Parathyroid adenoma (tissue), 2 donors: ENCODE results near the gene LHFPL3.
A peak's percentile ranks its signal among the peaks of the same experiment; 100 is the strongest.

ENCODE experiments used
- H2AFZ ChIP-seq: fragments of 300-600 bp; sonication (generic); one replicate; pipeline ENCODE4 v1.7.0; 2017; ENCODE audit warnings: antibody characterized with exemption, mild to moderate bottlenecking
- H3K27ac ChIP-seq: fragments of 300-600 bp; sonication (generic); one replicate; pipeline ENCODE4 v1.7.0; 2017
- H3K27me3 ChIP-seq: fragments of 300-600 bp; sonication (generic); one replicate; pipeline ENCODE4 v1.7.0; 2017; ENCODE audit warnings: low read length; ENCODE audit not compliant: control insufficient read depth, insufficient read depth
- H3K36me3 ChIP-seq: fragments of 300-600 bp; sonication (generic); one replicate; pipeline ENCODE4 v1.7.0; 2017; ENCODE audit warnings: low read length; ENCODE audit not compliant: control insufficient read depth, insufficient read depth
- H3K4me1 ChIP-seq: fragments of 300-600 bp; sonication (generic); one replicate; pipeline ENCODE4 v1.7.0; 2017; ENCODE audit warnings: control low read depth
- H3K4me2 ChIP-seq: fragments of 300-600 bp; sonication (generic); one replicate; pipeline ENCODE4 v1.7.0; 2017; ENCODE audit warnings: low read length
- H3K4me3 ChIP-seq: fragments of 300-600 bp; sonication (generic); one replicate; pipeline ENCODE4 v1.7.0; 2017; ENCODE audit warnings: low read depth, low read length
- H3K79me2 ChIP-seq: fragments of 300-600 bp; sonication (generic); one replicate; pipeline ENCODE4 v1.7.0; 2017; ENCODE audit warnings: control low read depth
- H3K9ac ChIP-seq: fragments of 300-600 bp; sonication (generic); one replicate; pipeline ENCODE4 v1.7.0; 2017; ENCODE audit warnings: mild to moderate bottlenecking
- H3K9me3 ChIP-seq: fragments of 300-600 bp; sonication (generic); one replicate; pipeline ENCODE4 v1.7.0; 2017; ENCODE audit warnings: low read length; ENCODE audit not compliant: control insufficient read depth
- CTCF ChIP-seq: fragments of 300-600 bp; sonication (generic); IDR thresholded peaks from one replicate; pipeline ENCODE4 v1.7.0; 2017; ENCODE audit warnings: antibody characterized with exemption, mild to moderate bottlenecking
- donor health status: primary hyperparathyroidism.

LHFPL3 gene

GRCh38 chr7:104929921-104930320 is 601.5 kb downstream of the LHFPL3 start:
- H3K9me3 ChIP-seq = no peaks in the 10 kb centered on the region
- no peak overlapping the region for H3K4me2 ChIP-seq
- TF ChIP-seq CTCF = no peak
- peaks cover 6% of the 10 kb centered on the region for H3K4me1 ChIP-seq
- no peaks in the 10 kb centered on the region for H3K27me3 ChIP-seq
- no peak overlapping the region for H2AFZ ChIP-seq
- H3K36me3 ChIP-seq = no peaks in the 10 kb centered on the region
- H3K9ac ChIP-seq = no peak overlapping the region
- H3K4me3 ChIP-seq = no peak overlapping the region
- H3K79me2 ChIP-seq = no peaks in the 10 kb centered on the region
- no peak overlapping the region for H3K27ac ChIP-seq

GRCh38 chr7:104931181-104931781 is 602.9 kb downstream of the LHFPL3 start:
- Histone ChIP-seq H3K4me3 (no peak overlapping the region), H2AFZ (peak overlapping the region; percentile 62), H3K9ac (no peak overlapping the region), H3K4me1 (peaks cover 6% of the 10 kb centered on the region), H3K79me2 (no peaks in the 10 kb centered on the region), H3K9me3 (no peaks in the 10 kb centered on the region), H3K4me2 (no peak overlapping the region), H3K27me3 (no peaks in the 10 kb centered on the region), H3K36me3 (no peaks in the 10 kb centered on the region), H3K27ac (no peak overlapping the region)
- no peak for TF ChIP-seq CTCF

GRCh38 chr7:104933022-104933421 is 604.6 kb downstream of the LHFPL3 start:
- H3K4me1 ChIP-seq = peaks cover 6% of the 10 kb centered on the region
- H3K27ac ChIP-seq = no peak overlapping the region
- no peak overlapping the region for H3K4me3 ChIP-seq
- no peak overlapping the region for H2AFZ ChIP-seq
- H3K36me3 ChIP-seq = no peaks in the 10 kb centered on the region
- no peaks in the 10 kb centered on the region for H3K9me3 ChIP-seq
- no peak overlapping the region for H3K9ac ChIP-seq
- no peak for TF ChIP-seq CTCF
- no peaks in the 10 kb centered on the region for H3K79me2 ChIP-seq
- H3K27me3 ChIP-seq = no peaks in the 10 kb centered on the region
- H3K4me2 ChIP-seq = no peak overlapping the region

GRCh38 chr7:104933521-104933988 is 605.2 kb downstream of the LHFPL3 start:
- Histone ChIP-seq H3K4me2 (no peak overlapping the region), H3K9ac (no peak overlapping the region), H3K36me3 (no peaks in the 10 kb centered on the region), H3K9me3 (no peaks in the 10 kb centered on the region), H3K4me3 (no peak overlapping the region), H2AFZ (no peak overlapping the region), H3K27ac (no peak overlapping the region), H3K79me2 (no peaks in the 10 kb centered on the region), H3K27me3 (no peaks in the 10 kb centered on the region), H3K4me1 (peaks cover 6% of the 10 kb centered on the region)
- no peak for TF ChIP-seq CTCF

GRCh38 chr7:104934665-104935064 is 606.3 kb downstream of the LHFPL3 start:
- peaks cover 6% of the 10 kb centered on the region for H3K4me1 ChIP-seq
- no peak for TF ChIP-seq CTCF
- no peaks in the 10 kb centered on the region for H3K36me3 ChIP-seq
- no peak overlapping the region for H2AFZ ChIP-seq
- H3K4me2 ChIP-seq = no peak overlapping the region
- H3K9me3 ChIP-seq = no peaks in the 10 kb centered on the region
- no peak overlapping the region for H3K27ac ChIP-seq
- H3K9ac ChIP-seq = no peak overlapping the region
- no peak overlapping the region for H3K4me3 ChIP-seq
- H3K79me2 ChIP-seq = no peaks in the 10 kb centered on the region
- H3K27me3 ChIP-seq = no peaks in the 10 kb centered on the region
